OCI-LY3 (cell line): ENCODE results near the gene COL6A2.

Experiments
- CTCF ChIP-seq: fragments of 200-600, 300-600 bp; sonication (generic); IDR thresholded peaks from 2 replicates; pipeline ENCODE4 v1.5.1; 2014; ENCODE audit warnings: antibody characterized with exemption, low read length, low read depth
- EZH2phosphoT487 ChIP-seq: fragments of 200-600 bp; shearing (Covaris generic); IDR thresholded peaks from 2 replicates; pipeline ENCODE4 v1.6.1; 2018; ENCODE audit warnings: antibody characterized with exemption, mixed run types, low read depth

GRCh38 chr21:46151261-46151988, 53.5 kb downstream of the COL6A2 start:
- TF ChIP-seq CTCF: no peak
- TF ChIP-seq EZH2phosphoT487: no peak
